HT-29 (cell line): ENCODE measurements around the gene ZBTB34. TPM values are rescaled to one million over a fixed set of nuclear protein-coding genes. Genes with fewer than 3 reads are reported as not detected.
A peak's percentile ranks its signal among the peaks of the same experiment; 100 is the strongest.
"Not testable (repeated sequence)": the region's sequence is repeated elsewhere in the genome, so short reads cannot be mapped to it uniquely, and the experiment has no call there.

ENCODE experiments used
- DNase-seq: peaks from one replicate; pipeline ENCODE4 v3.0.0-alpha.2; 2015; ENCODE audit warnings: low spot score
- total RNA-seq: library from RNA; depleted of rRNA; stranded (reverse); fragments of >200 nt; shearing (Covaris generic); gene quantifications from 2 replicates; pipeline ENCODE4 v1.2.3, GENCODE V29; 2014; rRNA removed

ZBTB34 gene
- total RNA-seq, result 1.6 and 2.7 TPM in 2 replicates

DNA sequence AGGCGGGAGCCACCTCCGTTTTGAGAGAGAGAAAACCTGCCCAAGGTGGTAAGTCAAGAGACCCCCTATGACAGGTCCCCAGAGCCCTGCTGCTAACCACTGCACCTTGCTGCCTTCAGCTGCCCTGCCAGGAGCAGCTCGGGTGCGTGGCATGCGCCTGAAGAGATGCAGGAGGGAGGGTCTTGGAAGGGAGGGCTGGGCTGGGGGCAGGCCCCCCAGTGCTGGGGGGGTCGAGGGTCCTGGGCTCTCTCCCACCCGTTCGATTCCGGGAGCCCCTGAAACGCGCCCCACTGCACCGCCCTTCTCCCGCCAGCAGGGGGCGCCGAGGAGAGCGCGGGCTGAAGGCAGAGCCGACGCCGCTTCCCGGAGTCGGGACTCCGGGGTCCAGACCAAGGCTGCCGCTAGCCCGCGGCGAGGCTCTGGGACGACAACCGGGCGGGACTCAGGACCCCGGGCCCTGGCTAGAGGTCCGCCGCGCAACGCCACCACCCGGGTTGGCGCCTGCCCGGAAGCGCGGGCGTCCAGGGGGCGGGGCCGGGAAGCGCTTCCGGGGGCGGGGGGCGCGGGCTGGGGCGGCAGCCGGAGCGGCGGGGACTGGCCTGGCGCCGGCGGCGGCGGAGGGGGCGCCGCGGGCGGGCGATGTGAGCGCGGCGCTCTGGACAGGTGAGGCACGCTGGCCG, at the start of gene ZBTB34:
TSS of gene ZBTB34 (plus strand) at position 563 of the 680 bp plus-strand sequence. CDS start 18,761 bp downstream, outside the sequence.
- peak; percentile 63 for DNase-seq

GRCh38 chr9:126813072-126813471, 47.4 kb upstream of the ZBTB34 start:
- no peak for DNase-seq

DNA sequence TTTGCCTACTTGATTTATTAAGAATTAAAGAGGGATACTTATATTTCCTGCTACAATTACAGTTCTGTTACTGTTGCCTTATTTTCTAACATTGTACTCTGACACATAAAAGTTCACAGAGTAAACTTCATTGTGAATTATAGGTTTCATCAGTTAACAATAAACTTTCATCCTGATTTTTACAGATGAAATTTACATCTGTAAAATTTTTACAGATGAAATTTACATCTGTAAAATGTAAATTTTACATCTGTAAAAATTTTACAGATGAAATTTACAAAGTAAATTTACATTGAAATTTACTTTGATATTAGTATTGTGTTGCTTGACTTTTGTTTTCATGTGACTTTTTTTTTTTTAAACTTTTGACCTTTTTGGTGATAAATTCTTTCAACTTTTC, 46.3 kb upstream of the ZBTB34 start:
- DNase-seq, result no peak

- not testable (repeated sequence) for DNase-seq
Measured at GRCh38 chr9:126817615-126818014, 42.8 kb upstream of the ZBTB34 start.

DNA sequence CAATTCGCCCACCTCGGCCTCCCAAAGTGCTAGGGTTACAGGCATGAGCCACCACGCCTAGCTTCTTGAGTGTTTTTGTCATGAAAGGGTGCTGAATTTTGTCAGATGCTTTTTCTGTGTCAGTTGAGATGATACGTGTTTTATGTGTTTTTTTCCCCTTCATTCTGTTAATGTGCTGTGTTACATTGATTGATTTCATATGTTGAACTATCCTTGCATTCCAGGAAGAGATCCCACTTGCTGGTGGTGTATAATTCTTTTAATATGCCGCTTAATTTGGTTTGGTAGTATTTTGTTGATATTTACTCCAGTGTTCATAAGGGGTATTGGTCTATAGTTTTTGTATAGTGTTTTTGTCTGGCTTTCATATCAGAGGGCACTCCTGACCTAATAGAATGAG, 42.0 kb upstream of the ZBTB34 start:
- no peak for DNase-seq

GRCh38 chr9:126819482-126819881, 41.0 kb upstream of the ZBTB34 start:
- no peak for DNase-seq

GRCh38 chr9:126822278-126822677, 38.2 kb upstream of the ZBTB34 start:
- DNase-seq, result no peak

- DNase-seq, result no peak
Measured at GRCh38 chr9:126822873-126823272, 37.6 kb upstream of the ZBTB34 start.

GRCh38 chr9:126824052-126824451, 36.4 kb upstream of the ZBTB34 start:
- DNase-seq, result peak; percentile 20

GRCh38 chr9:126827227-126827626, 33.2 kb upstream of the ZBTB34 start:
- no peak for DNase-seq

DNA sequence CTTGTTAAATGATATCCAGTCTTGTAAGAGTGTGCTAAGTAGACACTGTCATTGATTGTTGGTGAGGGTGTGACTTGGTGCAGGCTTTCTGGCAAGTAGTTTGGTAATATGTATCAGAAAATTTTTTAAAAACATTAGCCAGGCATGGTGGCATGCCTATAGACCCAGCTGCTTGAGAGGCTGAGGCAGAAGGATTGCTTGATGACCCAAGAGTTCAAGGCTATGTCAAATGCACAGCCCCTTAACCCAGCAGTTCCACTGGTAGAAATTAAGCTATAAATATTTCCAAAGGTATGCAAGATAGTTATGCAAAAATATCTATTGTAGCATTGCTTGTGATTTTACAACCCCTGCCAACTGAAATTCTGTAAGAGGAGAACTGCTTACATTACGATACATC, 31.4 kb upstream of the ZBTB34 start:
- DNase-seq, result no peak

DNA sequence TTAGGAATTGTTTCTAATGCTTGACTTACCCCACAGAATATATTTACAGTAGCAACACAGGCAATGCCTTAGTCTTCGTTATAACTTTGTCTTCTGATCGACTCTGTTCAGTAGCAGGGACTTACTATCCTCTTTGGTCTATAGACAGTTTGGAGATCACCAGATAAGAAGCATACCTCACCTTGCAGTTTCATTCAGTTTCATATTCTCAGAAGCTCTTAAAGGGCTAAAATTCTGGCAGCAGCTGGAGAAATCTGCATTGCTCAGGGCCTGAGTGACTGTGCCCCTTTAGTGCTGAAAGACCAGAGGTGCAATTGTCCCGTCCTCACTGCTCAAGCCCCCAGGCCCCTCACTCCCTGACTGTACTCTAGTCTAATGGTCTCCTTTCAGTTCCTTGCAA, 29.6 kb upstream of the ZBTB34 start:
- DNase-seq, result no peak

- no peak for DNase-seq
Measured at GRCh38 chr9:126832440-126832839, 28.0 kb upstream of the ZBTB34 start.

GRCh38 chr9:126833020-126833419, 27.4 kb upstream of the ZBTB34 start:
- no peak for DNase-seq

- DNase-seq, result no peak
Measured at GRCh38 chr9:126833710-126834345, 26.6 kb upstream of the ZBTB34 start.

- no peak for DNase-seq
Measured at GRCh38 chr9:126834672-126835071, 25.8 kb upstream of the ZBTB34 start.

GRCh38 chr9:126836216-126836615, 24.2 kb upstream of the ZBTB34 start:
- no peak for DNase-seq

DNA sequence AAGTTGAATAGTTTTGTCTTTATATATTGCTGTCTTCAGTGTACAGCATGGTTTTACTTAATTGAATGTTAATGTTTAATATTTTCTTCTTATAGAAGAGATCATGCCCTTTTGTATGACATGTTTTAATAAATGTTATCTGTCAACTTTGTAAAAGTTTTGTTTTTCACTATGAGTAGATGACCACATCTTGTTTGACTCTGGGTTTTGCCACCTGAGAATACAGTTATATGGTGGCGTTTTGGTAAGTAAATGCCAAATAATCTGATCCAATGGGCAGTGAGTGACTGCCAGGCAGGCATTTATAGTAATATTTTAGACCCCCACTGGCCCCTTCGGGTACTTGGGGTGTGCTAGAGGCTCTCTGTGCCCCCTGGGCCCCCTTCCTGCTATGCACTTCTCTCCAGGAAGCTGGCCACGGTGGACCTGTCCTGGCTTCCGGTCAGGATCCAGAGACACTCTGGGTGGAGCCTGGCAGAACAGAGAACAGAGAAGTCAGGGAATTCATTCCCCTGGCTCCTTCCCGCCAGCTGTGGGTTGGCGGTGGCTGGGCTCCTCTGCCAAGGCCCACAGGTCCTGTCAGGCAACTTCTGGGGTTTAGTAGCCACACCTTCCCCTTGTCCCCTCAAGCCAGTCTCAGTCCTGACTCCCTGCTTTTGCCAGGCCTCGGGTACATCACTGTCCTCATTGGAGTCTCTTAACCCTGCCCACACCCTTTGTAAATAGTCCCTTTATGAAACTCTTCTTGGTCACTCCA, 22.2 kb upstream of the ZBTB34 start:
- no peak for DNase-seq

DNA sequence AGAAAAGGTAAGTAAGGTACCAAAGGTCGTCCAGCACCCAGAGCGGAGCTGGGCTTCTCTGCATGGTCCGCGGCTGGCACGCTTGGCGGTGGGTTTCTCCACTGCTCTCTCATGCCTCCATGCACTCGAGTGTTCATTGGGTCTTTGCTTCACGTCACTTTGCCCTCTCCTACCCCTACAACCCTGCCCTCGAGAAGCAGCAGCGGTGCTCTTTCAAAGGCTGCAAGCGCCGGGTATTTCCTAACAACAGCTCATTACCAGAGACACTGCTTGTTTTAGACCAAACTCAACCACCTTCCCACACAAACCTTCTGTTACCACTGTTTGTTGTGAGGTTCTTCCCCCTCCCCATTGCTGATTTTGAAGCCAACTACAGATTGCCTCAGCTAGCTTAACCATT, 21.5 kb upstream of the ZBTB34 start:
- no peak for DNase-seq

DNA sequence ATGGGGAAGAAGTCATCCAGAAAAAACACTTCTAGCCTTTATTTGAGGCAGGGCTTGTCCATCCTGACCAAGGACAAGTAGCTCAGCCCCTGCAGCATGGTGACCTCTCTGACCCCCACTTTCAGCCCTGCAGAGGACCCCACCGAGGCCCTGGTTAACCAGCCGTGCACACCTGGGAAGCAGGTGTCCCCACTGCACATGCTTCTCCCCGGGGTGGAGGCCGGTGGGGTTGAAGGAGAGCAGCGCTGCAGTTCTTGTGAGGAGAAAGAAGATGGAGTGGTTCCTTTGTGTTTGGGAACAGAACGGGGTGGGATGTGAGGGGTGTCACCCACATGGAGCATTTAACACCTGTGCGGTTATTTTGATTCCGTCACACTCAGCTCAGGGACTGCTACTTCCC, 21.1 kb upstream of the ZBTB34 start:
- no peak for DNase-seq

DNA sequence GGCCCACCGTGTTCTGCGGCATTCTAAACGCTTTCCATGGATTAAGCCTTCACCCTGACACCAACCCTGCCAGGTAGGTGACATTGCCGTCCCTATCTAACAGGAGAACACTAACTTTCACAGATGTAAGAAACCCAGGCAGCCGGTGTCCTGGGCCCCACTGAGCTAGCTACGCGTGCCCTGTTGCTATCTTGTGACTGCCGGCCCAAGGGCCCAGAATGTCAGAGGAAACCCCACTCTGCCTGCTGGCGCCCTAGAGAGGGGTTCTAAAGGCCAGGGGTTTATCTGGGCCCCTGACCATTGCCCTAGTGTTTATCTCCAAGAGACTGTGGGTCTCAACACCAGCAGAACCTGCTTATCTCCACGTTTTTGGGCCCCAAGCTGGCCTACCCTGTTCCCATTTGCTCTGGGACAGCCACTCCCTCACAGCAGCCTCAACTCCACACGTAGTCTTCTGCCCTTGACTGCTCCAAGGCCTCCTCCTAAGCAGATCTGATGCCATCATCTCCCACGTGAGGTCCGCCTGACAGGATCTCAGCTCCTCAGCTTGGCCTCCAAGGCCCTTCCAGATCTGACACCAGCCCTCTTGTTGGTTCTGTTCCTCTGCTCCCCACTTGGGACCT, 18.1 kb upstream of the ZBTB34 start:
- DNase-seq, result no peak
